ENCODE results near the gene TCF3. TPM values are rescaled to one million over a fixed set of nuclear protein-coding genes. Genes with fewer than 3 reads are reported as not detected.

TCF3 gene
- total RNA-seq, 2 experiments from 2014 or later, result 124 to 126 TPM

DNA sequence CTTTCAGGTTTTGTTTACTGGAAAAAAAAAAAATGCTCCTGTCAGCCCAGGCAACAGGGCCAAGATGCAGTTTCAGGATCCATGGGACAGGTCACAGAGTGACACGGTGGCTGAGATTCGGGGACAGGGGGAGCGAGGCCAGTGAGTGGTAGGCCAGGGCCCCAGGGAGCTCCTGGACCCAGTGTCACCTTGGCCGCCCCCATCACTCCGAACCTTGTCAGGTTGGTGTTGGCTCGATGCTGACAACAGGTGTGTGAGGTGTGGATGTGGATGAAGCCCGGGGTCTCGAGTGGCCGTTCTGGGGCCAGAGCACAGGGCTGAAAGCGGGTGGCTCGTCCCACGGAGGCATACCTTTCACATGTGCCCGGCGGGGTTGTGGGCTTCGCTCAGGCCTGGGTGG lies 41.1 kb downstream of the TCF3 start:
- Mint-ChIP-seq H3K27ac (no peak overlapping the region), H3K4me3 (no peak overlapping the region), H3K9me3 (no peaks in the 10 kb centered on the region), H3K27me3 (no peaks in the 10 kb centered on the region), H3K4me1 (ENCODE audit: low read depth) (peaks cover 35% of the 10 kb centered on the region), H3K36me3 (ENCODE audit: low read depth) (peaks cover 38% of the 10 kb centered on the region)
- TF ChIP-seq, protein P1, sequence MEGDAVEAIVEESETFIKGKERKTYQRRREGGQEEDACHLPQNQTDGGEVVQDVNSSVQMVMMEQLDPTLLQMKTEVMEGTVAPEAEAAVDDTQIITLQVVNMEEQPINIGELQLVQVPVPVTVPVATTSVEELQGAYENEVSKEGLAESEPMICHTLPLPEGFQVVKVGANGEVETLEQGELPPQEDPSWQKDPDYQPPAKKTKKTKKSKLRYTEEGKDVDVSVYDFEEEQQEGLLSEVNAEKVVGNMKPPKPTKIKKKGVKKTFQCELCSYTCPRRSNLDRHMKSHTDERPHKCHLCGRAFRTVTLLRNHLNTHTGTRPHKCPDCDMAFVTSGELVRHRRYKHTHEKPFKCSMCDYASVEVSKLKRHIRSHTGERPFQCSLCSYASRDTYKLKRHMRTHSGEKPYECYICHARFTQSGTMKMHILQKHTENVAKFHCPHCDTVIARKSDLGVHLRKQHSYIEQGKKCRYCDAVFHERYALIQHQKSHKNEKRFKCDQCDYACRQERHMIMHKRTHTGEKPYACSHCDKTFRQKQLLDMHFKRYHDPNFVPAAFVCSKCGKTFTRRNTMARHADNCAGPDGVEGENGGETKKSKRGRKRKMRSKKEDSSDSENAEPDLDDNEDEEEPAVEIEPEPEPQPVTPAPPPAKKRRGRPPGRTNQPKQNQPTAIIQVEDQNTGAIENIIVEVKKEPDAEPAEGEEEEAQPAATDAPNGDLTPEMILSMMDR (IDR thresholded peaks at IDR 0.05), result no peak
- DNase-seq, result no peak
- ChIA-PET POLR2A (no interaction called here), CTCF (no interaction called here)
- intact Hi-C loops (cut with micrococcal nuclease), result no loop called here
- ATAC-seq, result no peak

DNA sequence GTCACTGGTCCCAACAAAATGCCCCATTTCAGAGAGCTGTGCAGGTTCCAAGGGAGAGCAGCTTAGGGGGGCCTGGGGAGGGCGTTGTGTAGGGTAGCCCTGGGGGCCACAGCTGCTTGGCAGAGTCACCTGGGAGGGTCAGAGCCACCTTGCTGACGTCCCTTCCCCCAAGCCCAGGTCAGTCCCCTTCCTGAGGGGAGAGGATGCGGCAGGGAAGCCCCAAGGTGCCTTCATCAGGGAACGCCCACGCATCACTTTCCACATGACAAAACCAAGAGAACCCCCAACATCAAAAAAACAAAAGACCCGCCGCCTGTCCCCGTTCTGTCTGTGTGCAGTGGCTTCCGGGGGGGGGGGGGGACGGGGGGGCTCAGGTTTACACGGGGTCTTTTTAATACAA lies 41.8 kb downstream of the TCF3 start:
- Mint-ChIP-seq H3K27me3 (no peaks in the 10 kb centered on the region), H3K4me1 (ENCODE audit: low read depth) (peaks cover 40% of the 10 kb centered on the region), H3K36me3 (ENCODE audit: low read depth) (peaks cover 33% of the 10 kb centered on the region), H3K27ac (no peak overlapping the region), H3K9me3 (no peaks in the 10 kb centered on the region), H3K4me3 (no peak overlapping the region)
- POLR2A ChIA-PET, result interaction anchor here (1.1 kb wide), 1 partner anchor 26 kb away, joined by 3 read pairs; no protein-coding TSS in a partner anchor
- CTCF ChIA-PET, result interaction anchor here (3.1 kb wide), 1 partner anchor 62 kb away, joined by 11 read pairs; no protein-coding TSS in a partner anchor
- intact Hi-C loops (cut with micrococcal nuclease), result no loop called here
- ATAC-seq (no peak), DNase-seq (peak; percentile 69)
- TF ChIP-seq, protein P1 (IDR thresholded peaks at IDR 0.05), result no peak

DNA sequence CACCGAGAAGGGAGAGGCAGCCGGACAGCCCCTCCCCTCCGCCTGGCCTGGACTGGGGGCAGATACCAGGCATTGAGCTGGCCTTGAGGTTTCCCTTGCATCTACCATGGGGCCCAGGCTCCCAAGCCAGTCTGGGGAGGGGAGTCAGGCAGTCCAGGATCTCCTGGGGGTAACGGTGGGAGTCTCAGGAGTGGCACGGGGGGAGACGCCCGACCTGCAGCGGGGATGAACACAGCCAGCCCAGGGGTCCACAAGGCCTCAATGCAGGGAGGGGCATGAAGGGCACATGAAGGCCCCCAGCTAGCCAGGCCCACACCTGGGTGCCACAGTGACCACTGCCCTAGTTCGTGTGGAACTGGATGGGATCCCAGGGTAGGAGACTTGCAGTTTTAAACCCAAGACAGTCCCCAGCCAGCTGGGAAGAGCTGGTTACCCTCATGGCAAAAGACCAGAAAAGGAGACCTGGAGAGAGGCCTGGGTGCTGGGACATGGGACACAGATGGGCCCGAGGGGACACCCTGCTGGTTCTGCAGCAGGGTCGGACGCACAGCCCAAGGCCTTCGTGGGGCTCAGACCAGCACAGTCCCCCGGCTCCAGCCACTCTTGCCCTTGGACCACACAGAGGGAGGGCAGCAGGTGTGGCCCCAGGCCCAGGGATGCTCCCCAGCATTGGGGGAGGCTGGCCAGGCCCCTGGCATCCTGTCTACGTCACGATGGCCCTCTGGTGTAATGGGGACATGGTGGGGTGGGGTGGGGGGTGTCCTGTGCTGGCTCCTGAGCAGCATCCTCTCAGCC lies 42.5 kb downstream of the TCF3 start:
- no peaks in the 10 kb centered on the region for H3K9me3 Mint-ChIP-seq
- CTCF ChIA-PET, result interaction anchor here (3.1 kb wide), 1 partner anchor 63 kb away, joined by 11 read pairs; no protein-coding TSS in a partner anchor
- intact Hi-C loops (cut with micrococcal nuclease), result loop anchor here (5.0 kb wide), 2 partner anchors 42 to 157 kb away; partner anchors contain the start of gene TCF3
- DNase-seq, result no peak
- H3K27ac Mint-ChIP-seq, result peak overlapping the region; percentile 49
- TF ChIP-seq, protein P1 (IDR thresholded peaks at IDR 0.05), result no peak
- H3K27me3 Mint-ChIP-seq, result no peaks in the 10 kb centered on the region
- ATAC-seq, result no peak
- peaks cover 31% of the 10 kb centered on the region for H3K36me3 Mint-ChIP-seq (ENCODE audit: low read depth)
- H3K4me1 Mint-ChIP-seq (ENCODE audit: low read depth), result peaks cover 38% of the 10 kb centered on the region
- H3K4me3 Mint-ChIP-seq, result no peak overlapping the region
- POLR2A ChIA-PET, result interaction anchor here (0.7 to 1.2 kb wide), 3 partner anchors 12 to 119 kb away, joined by 3 read pairs; no protein-coding TSS in a partner anchor

DNA sequence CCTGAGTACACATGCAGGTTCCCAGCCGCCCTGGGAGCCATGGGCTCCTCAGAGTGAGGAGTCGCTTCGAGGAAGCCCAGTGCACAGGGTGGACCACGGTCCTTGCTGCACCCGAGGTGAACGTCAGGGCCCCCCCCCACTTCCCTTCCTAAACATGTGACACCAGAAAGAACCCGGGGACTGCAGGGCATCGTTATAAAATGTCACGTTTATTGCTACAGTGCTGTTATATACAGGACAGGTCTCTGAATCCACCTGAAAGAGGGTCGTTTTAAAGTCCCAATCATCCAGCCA lies 43.4 kb downstream of the TCF3 start:
- POLR2A ChIA-PET, result interaction anchor here (0.7 to 1.2 kb wide), 2 partner anchors 11 to 55 kb away, joined by 3 read pairs; no protein-coding TSS in a partner anchor

More for the DNA sequence above, 43.4 kb downstream of the TCF3 start:
- no peaks in the 10 kb centered on the region for H3K27me3 Mint-ChIP-seq
- TF ChIP-seq, protein P1 (IDR thresholded peaks at IDR 0.05), result no peak
- H3K27ac Mint-ChIP-seq, result no peak overlapping the region
- no peak overlapping the region for H3K4me3 Mint-ChIP-seq
- H3K4me1 Mint-ChIP-seq (ENCODE audit: low read depth), result peaks cover 38% of the 10 kb centered on the region
- H3K36me3 Mint-ChIP-seq (ENCODE audit: low read depth), result peaks cover 33% of the 10 kb centered on the region
- ATAC-seq, result no peak
- DNase-seq, result peak; percentile 45
- intact Hi-C loops (cut with micrococcal nuclease), result loop anchor here (5.0 kb wide), 2 partner anchors 43 to 158 kb away; partner anchors contain the start of gene TCF3
- no peaks in the 10 kb centered on the region for H3K9me3 Mint-ChIP-seq
- CTCF ChIA-PET, result interaction anchor here (1.5 to 3.1 kb wide), 2 partner anchors 16 to 63 kb away, joined by 3 to 11 read pairs; no protein-coding TSS in a partner anchor
